Cardiac muscle cell (in vitro differentiated cells and primary cell): ENCODE measurements around the gene PARD3. TPM values are rescaled to one million over a fixed set of nuclear protein-coding genes. Genes with fewer than 3 reads are reported as not detected.

Source experiments
- DNase-seq, 2 donors: peaks; one replicate each; pipeline versions ENCODE4 v3.0.0 to v3.0.0-alpha.2; 2010 to 2017; ENCODE audit warnings: low read depth in 1 of 2, low spot score in 1 of 2
- H3K27ac ChIP-seq: fragments of 200-600 bp; sonication (generic); 2 replicates; pipeline ENCODE4 v1.5.1; 2016
- H3K27me3 ChIP-seq: fragments of 200-600 bp; sonication (generic); 2 replicates; pipeline ENCODE4 v1.6.0; 2016; ENCODE audit warnings: control low read depth
- H3K36me3 ChIP-seq: fragments of 200-600 bp; sonication (generic); 2 replicates; pipeline ENCODE4 v1.5.1; 2016; ENCODE audit warnings: control low read depth
- H3K4me1 ChIP-seq: fragments of 200-600 bp; sonication (generic); 2 replicates; pipeline ENCODE4 v1.8.1; 2017; ENCODE audit warnings: low read depth, mild to moderate bottlenecking, mixed run types
- H3K4me3 ChIP-seq: fragments of 200-600 bp; sonication (generic); 2 replicates; pipeline ENCODE4 v1.5.1; 2016; ENCODE audit warnings: mild to moderate bottlenecking
- H3K9me3 ChIP-seq: fragments of 200-600 bp; sonication (generic); 2 replicates; pipeline ENCODE4 v1.5.1; 2017; ENCODE audit warnings: low read depth, mild to moderate bottlenecking, control low read depth
- CTCF ChIP-seq: IDR thresholded peaks from 2 replicates; pipeline ENCODE4 v1.5.1; 2012; ENCODE audit warnings: low read depth, mild to moderate bottlenecking, low read length
- polyA plus RNA-seq: library from polyadenylated mRNA; unstranded; fragments of >200 nt; fragmentation: Nextera tagmentation; extraction: Ambion mirVana; gene quantifications from 2 replicates; pipeline ENCODE4 v1.2.1, GENCODE V29; 2016
- total RNA-seq: library from RNA; depleted of rRNA; stranded (reverse); fragments of >200 nt; gene quantifications from 2 replicates; pipeline ENCODE4 v1.2.3, GENCODE V29; 2016

The PARD3 gene
- total RNA-seq = 45.9 and 64.8 TPM in 2 replicates
- polyA plus RNA-seq = 36.5 and 49.1 TPM in 2 replicates

- Histone ChIP-seq H3K4me1 (peaks cover 21% of the 10 kb centered on the region), H3K27ac (peak within 1 kb of the TSS; percentile 90), H3K4me3 (peak within 1 kb of the TSS; percentile 93), H3K36me3 (no peaks in the 10 kb centered on the region), H3K9me3 (no peaks in the 10 kb centered on the region), H3K27me3 (no peaks in the 10 kb centered on the region)
- peak; percentile 72 to 86 for DNase-seq
- TF ChIP-seq CTCF = no peak
These were observed at the start of gene PARD3 for GRCh38 chr10:34815185-34816084. Gene PARD3, minus strand, starts transcription at chr10:34815296. Its CDS starts 301 bp downstream, at chr10:34814995.

- no peaks in the 10 kb centered on the region for H3K27me3 ChIP-seq
- H3K4me3 ChIP-seq = no peak overlapping the region
- TF ChIP-seq CTCF = no peak
- no peaks in the 10 kb centered on the region for H3K36me3 ChIP-seq
- no peaks in the 10 kb centered on the region for H3K9me3 ChIP-seq
- peak in 1 of 2 donors; percentile 12 for DNase-seq
- H3K27ac ChIP-seq = no peak overlapping the region
- H3K4me1 ChIP-seq = no peaks in the 10 kb centered on the region
These were observed 49.3 kb upstream of the PARD3 start for GRCh38 chr10:34864149-34865067.

- Histone ChIP-seq H3K4me3 (no peak overlapping the region), H3K4me1 (no peaks in the 10 kb centered on the region), H3K9me3 (no peaks in the 10 kb centered on the region), H3K27ac (no peak overlapping the region), H3K27me3 (no peaks in the 10 kb centered on the region), H3K36me3 (no peaks in the 10 kb centered on the region)
- DNase-seq = no peak
- TF ChIP-seq CTCF = no peak
These were observed 47.8 kb upstream of the PARD3 start for GRCh38 chr10:34862892-34863291.

GRCh38 chr10:34861293-34862021 lies 46.4 kb upstream of the PARD3 start:
- peak in 1 of 2 donors; percentile 3 for DNase-seq
- TF ChIP-seq CTCF = no peak
- Histone ChIP-seq H3K4me3 (no peak overlapping the region), H3K9me3 (no peaks in the 10 kb centered on the region), H3K27me3 (no peaks in the 10 kb centered on the region), H3K36me3 (no peaks in the 10 kb centered on the region), H3K4me1 (no peaks in the 10 kb centered on the region), H3K27ac (no peak overlapping the region)

- H3K4me1 ChIP-seq = no peaks in the 10 kb centered on the region
- H3K27ac ChIP-seq = no peak overlapping the region
- H3K9me3 ChIP-seq = no peaks in the 10 kb centered on the region
- TF ChIP-seq CTCF = no peak
- no peaks in the 10 kb centered on the region for H3K36me3 ChIP-seq
- DNase-seq = peak in 1 of 2 donors; percentile 10
- no peaks in the 10 kb centered on the region for H3K27me3 ChIP-seq
- no peak overlapping the region for H3K4me3 ChIP-seq
These were observed 44.1 kb upstream of the PARD3 start for GRCh38 chr10:34859170-34859569.
